IMR-90 (cell line): ENCODE results near the gene ELF2. TPM values are rescaled to one million over a fixed set of nuclear protein-coding genes. Genes with fewer than 3 reads are reported as not detected.

Experiments used
- ATAC-seq: fragments of 200-7000 bp; cut with Tn5 transposase; 2 replicates; pipeline ENCODE4 v1.9.1; 2020; ENCODE audit warnings: low read depth, mild to moderate bottlenecking, moderate library complexity
- BruUV-seq: library from RNA; stranded (reverse); fragments of 400-500 nt; replicated peaks from 2 replicates; lab custom pipeline; 2021; lab: Mats Ljungman, UMichigan
- CTCF ChIA-PET: fragments of 300-600 bp; formaldehyde crosslinking; extraction: SDS; loops from one replicate; lab custom pipeline; 2021; ENCODE audit warnings: antibody characterized with exemption; lab: Yijun Ruan, JAX
- POLR2A ChIA-PET: fragments of 300-600 bp; sonication (Branson Sonifier 250); formaldehyde crosslinking; loops from one replicate; lab custom pipeline; 2022; ENCODE audit warnings: antibody characterized with exemption; ENCODE audit not compliant: unreplicated experiment; lab: Charles Lee
- DNase-seq: peaks from one replicate; pipeline ENCODE4 v3.0.0; 2013
- H2AFZ ChIP-seq: replicated peaks from 2 replicates; pipeline ENCODE3; 2013; ENCODE audit warnings: low read length, mild to moderate bottlenecking; ENCODE audit not compliant: poor library complexity
- H2AK5ac ChIP-seq: 2 replicates; pipeline ENCODE4 v1.6.1; 2013; ENCODE audit warnings: low read depth, low read length, inconsistent platforms
- H2AK9ac ChIP-seq: replicated peaks from 2 replicates; pipeline ENCODE3; 2013; ENCODE audit warnings: mild to moderate bottlenecking, low read depth, low read length, moderate library complexity; ENCODE audit not compliant: poor library complexity
- H2BK120ac ChIP-seq: 2 replicates; pipeline ENCODE4 v1.6.1; 2013; ENCODE audit warnings: low read depth, low read length, inconsistent platforms
- H2BK15ac ChIP-seq: 3 replicates; pipeline ENCODE4 v1.6.1; 2013; ENCODE audit warnings: low read depth, low read length, inconsistent platforms
- H2BK20ac ChIP-seq: 2 replicates; pipeline ENCODE4 v1.6.1; 2013; ENCODE audit warnings: low read depth, mild to moderate bottlenecking, inconsistent platforms, low read length, moderate library complexity
- H2BK5ac ChIP-seq: 2 replicates; pipeline ENCODE4 v1.6.1; 2013; ENCODE audit warnings: mild to moderate bottlenecking, low read depth, low read length, inconsistent platforms; ENCODE audit not compliant: poor library complexity, severe bottlenecking
- H3K14ac ChIP-seq: replicated peaks from 2 replicates; pipeline ENCODE4 v1.6.1; 2013; ENCODE audit warnings: low read depth, low read length, inconsistent platforms
- H3K18ac ChIP-seq: 2 replicates; pipeline ENCODE4 v1.6.1; 2013; ENCODE audit warnings: low read depth, low read length, control low read depth
- H3K23ac ChIP-seq: 2 replicates; pipeline ENCODE4 v1.6.1; 2013; ENCODE audit warnings: low read depth, low read length, inconsistent platforms
- H3K27ac ChIP-seq: 2 replicates; pipeline ENCODE4 v1.5.1; 2013; ENCODE audit warnings: mild to moderate bottlenecking, control low read depth, low read length; ENCODE audit not compliant: insufficient read depth
- H3K27me3 ChIP-seq: 2 replicates; pipeline ENCODE4 v1.6.1; 2013; ENCODE audit warnings: low read length; ENCODE audit not compliant: control insufficient read depth, insufficient read depth
- H3K36me3 ChIP-seq: 2 replicates; pipeline ENCODE4 v1.6.1; 2013; ENCODE audit warnings: low read length, mixed read lengths; ENCODE audit not compliant: control insufficient read depth, insufficient read depth
- H3K4ac ChIP-seq: 2 replicates; pipeline ENCODE4 v1.6.1; 2013; ENCODE audit warnings: low read depth, low read length, inconsistent platforms
- H3K4me1 ChIP-seq: 2 replicates; pipeline ENCODE4 v1.6.1; 2013; ENCODE audit warnings: low read length, mixed read lengths; ENCODE audit not compliant: control insufficient read depth, insufficient read depth
- H3K4me2 ChIP-seq: 2 replicates; pipeline ENCODE4 v1.6.1; 2013; ENCODE audit warnings: low read depth, mild to moderate bottlenecking, control low read depth, low read length, moderate library complexity
- H3K4me3 ChIP-seq: 2 replicates; pipeline ENCODE4 v1.5.1; 2013; ENCODE audit warnings: low read depth, mild to moderate bottlenecking, control low read depth, low read length, moderate library complexity; ENCODE audit not compliant: insufficient read depth
- H3K56ac ChIP-seq: 2 replicates; pipeline ENCODE4 v1.6.1; 2013; ENCODE audit warnings: low read length, inconsistent platforms; ENCODE audit not compliant: insufficient read depth; ENCODE audit errors: extremely low read depth
- H3K79me1 ChIP-seq, 2 experiments: 2 replicates each; pipeline ENCODE4 v1.6.1; 2013; ENCODE audit warnings: low read length in 2 of 2, inconsistent platforms in 1 of 2, low read depth in 1 of 2
- H3K9ac ChIP-seq: 2 replicates; pipeline ENCODE4 v1.6.1; 2013; ENCODE audit warnings: low read depth, low read length, control low read depth
- H3K9me1 ChIP-seq: 2 replicates; pipeline ENCODE4 v1.6.1; 2013; ENCODE audit warnings: low read length, inconsistent platforms; ENCODE audit not compliant: insufficient read depth
- H3K9me3 ChIP-seq: 2 replicates; pipeline ENCODE4 v1.6.1; 2013; ENCODE audit warnings: low read length; ENCODE audit not compliant: control insufficient read depth, insufficient read depth
- H4K20me1 ChIP-seq: 2 replicates; pipeline ENCODE4 v1.6.1; 2013; ENCODE audit warnings: low read length, inconsistent platforms; ENCODE audit not compliant: insufficient read depth
- H4K5ac ChIP-seq: 2 replicates; pipeline ENCODE4 v1.6.1; 2013; ENCODE audit warnings: mild to moderate bottlenecking, low read depth, low read length, control low read depth
- H4K8ac ChIP-seq, 2 experiments: 2 replicates each; pipeline ENCODE4 v1.6.1; 2013; ENCODE audit warnings: low read depth in 2 of 2, low read length in 2 of 2, control low read depth in 1 of 2, inconsistent platforms in 1 of 2
- H4K91ac ChIP-seq: 2 replicates; pipeline ENCODE4 v1.6.1; 2013; ENCODE audit warnings: low read depth, low read length, inconsistent platforms; ENCODE audit not compliant: insufficient read depth
- MAFK ChIP-seq: IDR thresholded peaks from 2 replicates; pipeline ENCODE4 v1.6.1; 2012; ENCODE audit warnings: low read depth, low read length, improper control_type of control experiment
- POLR2A ChIP-seq: IDR thresholded peaks from 2 replicates; pipeline ENCODE4 v1.6.1; 2012; ENCODE audit warnings: mild to moderate bottlenecking, low read depth, low read length
- WGBS, 2 experiments: methylation state at CpG; one replicate each; pipeline versions ENCODE4 v1.1.5 to v1.1.7; 2013; ENCODE audit warnings: missing lambda C conversion rate in 2 of 2; ENCODE audit not compliant: insufficient read length in 1 of 2; ENCODE audit errors: extremely low coverage in 2 of 2; 5-methylcytosine and 5-hydroxymethylcytosine counted together
- dilution Hi-C: fragments of 300-500 bp; cut with HindIII; formaldehyde crosslinking; loops from one replicate; pipeline ENCODE4 v1.14.3; 2018; ENCODE audit warnings: low sequenced_read_pairs; ENCODE audit not compliant: unreplicated experiment
- in situ Hi-C: fragments of 300-500 bp; cut with MboI; formaldehyde crosslinking; loops from 3 replicates; pipeline ENCODE4 v1.14.3; 2019; ENCODE audit warnings: low sequenced_read_pairs, inconsistent platforms, mixed read lengths
- intact Hi-C: fragments of 100-400 bp; cut with micrococcal nuclease; formaldehyde crosslinking; loops from 2 replicates; pipeline ENCODE4 v1.10.0; 2022
- polyA plus RNA-seq, 3 experiments: library from polyadenylated mRNA; depleted of rRNA; stranded (reverse); fragments of >200 nt; gene quantifications; 2 replicates each; pipeline ENCODE4 v1.2.3, GENCODE V29; 2012; ENCODE audit warnings: low replicate concordance in 1 of 3
- total RNA-seq: library from RNA; depleted of rRNA; stranded (reverse); fragments of >200 nt; gene quantifications from 2 replicates; pipeline ENCODE4 v1.2.3, GENCODE V29; 2012

Gene ELF2
- total and polyA plus RNA-seq, 2 of the 4 experiments (the other 2 are of a cell fraction): 14.5 to 42.3 TPM

DNA sequence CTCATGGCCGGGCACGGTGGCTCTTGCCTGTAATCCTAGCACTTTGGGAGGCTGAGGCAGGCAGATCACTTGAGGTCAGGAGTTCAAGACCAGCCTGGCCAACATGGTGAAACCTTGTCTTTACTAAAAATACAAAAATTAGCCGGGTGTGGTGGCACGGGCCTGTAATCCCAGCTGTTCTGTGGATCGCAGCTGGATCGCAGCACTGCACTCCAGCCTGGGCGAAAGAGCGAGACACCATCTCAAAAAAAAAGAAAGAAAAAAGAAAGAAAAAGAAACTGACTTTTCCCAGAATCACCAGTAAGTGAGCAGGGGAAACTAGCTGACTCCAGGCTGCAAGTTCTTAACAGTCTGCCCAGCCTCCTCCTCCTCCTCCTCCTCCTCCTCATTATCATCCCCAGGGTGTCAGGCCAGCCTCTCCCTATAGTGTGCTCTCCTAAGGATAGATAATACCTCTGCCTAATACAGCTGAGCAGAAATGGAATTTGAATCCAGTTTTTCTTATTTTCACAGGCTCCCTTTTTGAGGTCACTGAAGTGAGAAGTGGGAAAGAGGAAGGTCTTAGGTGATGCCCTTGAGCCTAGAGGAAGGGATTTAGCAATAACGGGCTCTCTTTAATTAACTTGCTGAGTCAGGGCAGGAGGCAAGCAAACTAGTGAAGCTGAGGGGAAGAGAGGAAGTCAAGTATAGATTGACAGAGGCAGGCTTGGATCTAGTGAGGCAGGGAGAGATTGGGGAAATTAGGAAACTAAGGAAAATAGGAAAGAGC is 11.8 kb upstream of the ELF2 start:
- no peak overlapping the region for H4K5ac ChIP-seq
- H2BK15ac ChIP-seq: no peak overlapping the region
- in situ Hi-C loops (loop anchor here (10.0 kb wide), 1 partner anchor 106 kb away; no protein-coding TSS in a partner anchor), intact Hi-C loops (no loop called here), dilution Hi-C loops (no loop called here)
- no peaks in the 10 kb centered on the region for H3K9me1 ChIP-seq
- 72% methylated on average over 2 of the region's 9 CpGs; no CpG with 5 or more reads in 1 of the 2 experiments for WGBS, 2 experiments
- no TSS peak for BruUV-seq
- no peak overlapping the region for H3K4me2 ChIP-seq
- no peak overlapping the region for H3K27ac ChIP-seq
- H3K4ac ChIP-seq: no peak overlapping the region
- no peak overlapping the region for H3K23ac ChIP-seq
- no peak overlapping the region for H3K9ac ChIP-seq
- H3K4me3 ChIP-seq: no peak overlapping the region
- H4K8ac ChIP-seq: no peak overlapping the region
- no peak overlapping the region for H3K56ac ChIP-seq
- H3K18ac ChIP-seq: no peak overlapping the region
- ChIA-PET POLR2A (no interaction called here), CTCF (interaction anchor here (0.6 kb wide), 1 partner anchor 34 kb away, joined by 4 read pairs; no protein-coding TSS in a partner anchor)
- H3K4me1 ChIP-seq: no peaks in the 10 kb centered on the region
- H2AK9ac ChIP-seq: no peak overlapping the region
- H3K36me3 ChIP-seq: no peaks in the 10 kb centered on the region
- no peak overlapping the region for H2AFZ ChIP-seq
- ATAC-seq (no peak), DNase-seq (no peak)
- no peaks in the 10 kb centered on the region for H3K27me3 ChIP-seq
- H3K9me3 ChIP-seq: no peaks in the 10 kb centered on the region
- H4K91ac ChIP-seq: no peak overlapping the region
- no peak overlapping the region for H2BK20ac ChIP-seq
- TF ChIP-seq MAFK: 0 out of 2 replicates have a peak, but pooled peaks have one; percentile 19
- TF ChIP-seq POLR2A: no peak
- H2BK5ac ChIP-seq: no peak overlapping the region
- no peaks in the 10 kb centered on the region for H3K79me1 ChIP-seq
- 0 out of 2 replicates have a peak overlapping the region, but pooled peaks have one; percentile 51 for H3K14ac ChIP-seq
- H2AK5ac ChIP-seq: no peak overlapping the region
- no peak overlapping the region for H2BK120ac ChIP-seq
- H4K20me1 ChIP-seq: no peaks in the 10 kb centered on the region
